Astrocyte (in vitro differentiated cells and primary cell): ENCODE results near the gene GLRB.

Experiments used
- CTCF ChIP-seq: IDR thresholded peaks from 2 replicates; pipeline ENCODE4 v1.5.1; 2011; ENCODE audit warnings: low read depth, mild to moderate bottlenecking, inconsistent platforms, low read length, moderate library complexity; ENCODE audit not compliant: insufficient read depth
- EZH2 ChIP-seq: IDR thresholded peaks from 2 replicates; pipeline ENCODE4 v1.6.1; 2012; ENCODE audit warnings: mild to moderate bottlenecking, low read length, inconsistent platforms; ENCODE audit not compliant: insufficient read depth

GRCh38 chr4:157165935-157166610 lies 90.1 kb downstream of the GLRB start:
- no peak for TF ChIP-seq CTCF
- no peak for TF ChIP-seq EZH2
